Mesenchymal stem cell (in vitro differentiated cells and primary cell): ENCODE data around the gene EDN3.

Experiments
- DNase-seq: peaks from one replicate; pipeline ENCODE4 v3.0.0-alpha.2; 2013
- H2AFZ ChIP-seq: one replicate; pipeline ENCODE4 v1.6.1; 2013; ENCODE audit warnings: low read depth, mild to moderate bottlenecking, control low read depth, inconsistent platforms, low read length, moderate library complexity
- H2AK5ac ChIP-seq: 2 replicates; pipeline ENCODE4 v1.6.1; 2013; ENCODE audit warnings: low read length, moderate library complexity, mild to moderate bottlenecking, inconsistent platforms; ENCODE audit not compliant: severe bottlenecking
- H2BK120ac ChIP-seq: one replicate; pipeline ENCODE4 v1.6.1; 2013; ENCODE audit warnings: low read depth, mild to moderate bottlenecking, inconsistent platforms, low read length, moderate library complexity
- H2BK12ac ChIP-seq, 2 experiments: one replicate each; pipeline ENCODE4 v1.6.1; 2013; ENCODE audit warnings: inconsistent platforms in 2 of 2, low read length in 2 of 2, mild to moderate bottlenecking in 2 of 2, moderate library complexity in 2 of 2, control low read depth in 1 of 2
- H2BK15ac ChIP-seq: one replicate; pipeline ENCODE4 v1.6.1; 2013; ENCODE audit warnings: mild to moderate bottlenecking, low read depth, inconsistent platforms; ENCODE audit not compliant: poor library complexity, severe bottlenecking
- H2BK5ac ChIP-seq: 2 replicates; pipeline ENCODE4 v1.6.1; 2013; ENCODE audit warnings: low read depth, mild to moderate bottlenecking, low read length, control low read depth, inconsistent platforms; ENCODE audit not compliant: poor library complexity, severe bottlenecking
- H3K14ac ChIP-seq, 2 experiments: one replicate each; pipeline ENCODE4 v1.6.1; 2013; ENCODE audit warnings: inconsistent platforms in 2 of 2, low read length in 2 of 2, control low read depth in 1 of 2, mild to moderate bottlenecking in 1 of 2, moderate library complexity in 1 of 2
- H3K18ac ChIP-seq, 2 experiments: one replicate each; pipeline ENCODE4 v1.6.1; 2013; ENCODE audit warnings: inconsistent platforms in 2 of 2, low read length in 2 of 2, control low read depth in 1 of 2, low read depth in 1 of 2, mild to moderate bottlenecking in 1 of 2
- H3K23ac ChIP-seq, 2 experiments: one replicate each; pipeline ENCODE4 v1.6.1; 2013; ENCODE audit warnings: inconsistent platforms in 2 of 2, low read length in 2 of 2, mild to moderate bottlenecking in 2 of 2, moderate library complexity in 2 of 2, control low read depth in 1 of 2
- H3K27ac ChIP-seq: 2 replicates; pipeline ENCODE4 v1.5.1; 2013; ENCODE audit warnings: mild to moderate bottlenecking, moderate library complexity, low read length, control low read depth, inconsistent platforms; ENCODE audit not compliant: poor library complexity, severe bottlenecking
- H3K27me3 ChIP-seq, 2 experiments: 2 replicates each; pipeline versions ENCODE4 v1.6.1 to v1.7.0; 2013; ENCODE audit warnings: low read length in 2 of 2, mild to moderate bottlenecking in 2 of 2, moderate library complexity in 2 of 2, control low read depth in 1 of 2, inconsistent platforms in 1 of 2; ENCODE audit not compliant: control insufficient read depth in 1 of 2, insufficient read depth in 1 of 2
- H3K36me3 ChIP-seq, 2 experiments: 2 replicates each; pipeline versions ENCODE4 v1.6.1 to v1.7.0; 2013; ENCODE audit warnings: low read length in 2 of 2, control low read depth in 1 of 2, inconsistent platforms in 1 of 2, low read depth in 1 of 2, mild to moderate bottlenecking in 1 of 2; ENCODE audit not compliant: insufficient read depth in 2 of 2, control insufficient read depth in 1 of 2
- H3K4ac ChIP-seq, 2 experiments: one replicate each; pipeline ENCODE4 v1.6.1; 2013; ENCODE audit warnings: inconsistent platforms in 2 of 2, low read length in 2 of 2, mild to moderate bottlenecking in 2 of 2, moderate library complexity in 2 of 2, control low read depth in 1 of 2, low read depth in 1 of 2
- H3K4me1 ChIP-seq: 2 replicates; pipeline ENCODE4 v1.6.1; 2013; ENCODE audit warnings: low read depth, low read length, control low read depth; ENCODE audit not compliant: control insufficient read depth, insufficient read depth
- H3K4me2 ChIP-seq: 2 replicates; pipeline ENCODE4 v1.6.1; 2013; ENCODE audit warnings: low read length, mild to moderate bottlenecking, inconsistent platforms; ENCODE audit not compliant: poor library complexity, severe bottlenecking
- H3K4me3 ChIP-seq, 2 experiments: 2 replicates each; pipeline versions ENCODE4 v1.5.1 to v1.7.0; 2013; ENCODE audit warnings: low read length in 2 of 2, mild to moderate bottlenecking in 2 of 2, control low read depth in 1 of 2, low read depth in 1 of 2; ENCODE audit not compliant: insufficient read depth in 1 of 2
- H3K79me1 ChIP-seq: replicated peaks from 2 replicates; pipeline ENCODE4 v1.6.1; 2013; ENCODE audit warnings: mild to moderate bottlenecking, control low read depth, low read length, inconsistent platforms; ENCODE audit not compliant: poor library complexity, severe bottlenecking
- H3K9ac ChIP-seq: 2 replicates; pipeline ENCODE4 v1.7.0; 2013; ENCODE audit warnings: mild to moderate bottlenecking, low read length, moderate library complexity
- H3K9me3 ChIP-seq: 2 replicates; pipeline ENCODE4 v1.7.0; 2013; ENCODE audit warnings: mild to moderate bottlenecking, low read length; ENCODE audit not compliant: control insufficient read depth
- H4K8ac ChIP-seq: one replicate; pipeline ENCODE4 v1.6.1; 2013; ENCODE audit warnings: inconsistent platforms, mild to moderate bottlenecking, low read length, moderate library complexity
- H4K91ac ChIP-seq: one replicate; pipeline ENCODE4 v1.6.1; 2013; ENCODE audit warnings: mild to moderate bottlenecking, low read length, inconsistent platforms
- WGBS: methylation state at CpG from one replicate; pipeline ENCODE4 v1.1.7; 2013; ENCODE audit warnings: mixed read lengths; 5-methylcytosine and 5-hydroxymethylcytosine counted together

The EDN3 gene

DNA sequence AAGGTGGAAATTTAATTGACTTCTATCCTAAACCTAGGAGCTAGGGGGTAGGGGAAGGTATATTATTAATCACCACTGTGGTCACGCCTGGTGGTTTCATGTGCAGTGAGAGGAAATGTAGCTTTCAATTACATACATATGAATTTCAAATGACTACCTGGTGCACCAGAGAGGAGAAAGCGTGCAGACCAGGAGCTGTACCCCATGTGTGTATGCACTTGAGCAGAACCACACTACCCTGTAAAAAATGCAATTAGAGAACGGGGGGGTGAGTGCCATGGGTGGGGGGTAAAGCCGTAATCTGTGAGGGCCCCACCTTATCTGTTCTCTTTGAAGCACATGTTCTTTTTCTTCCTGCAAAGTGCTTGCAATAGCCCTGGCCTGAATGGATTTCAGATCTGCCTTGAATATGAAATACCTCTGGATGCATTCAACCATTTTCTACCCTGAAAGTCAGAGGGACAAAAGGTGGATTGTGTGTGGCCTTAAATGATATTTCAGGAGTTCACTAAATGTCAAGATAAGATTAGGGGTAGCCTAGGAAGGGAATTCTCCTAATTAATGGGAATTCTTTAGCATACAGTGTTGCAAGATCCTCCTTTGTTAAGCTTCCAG lies 30.9 kb upstream of the EDN3 start:
- H2AK5ac ChIP-seq = no peak overlapping the region
- no peak overlapping the region for H4K8ac ChIP-seq
- H3K4me2 ChIP-seq = no peak overlapping the region
- H3K27ac ChIP-seq = no peak overlapping the region
- DNase-seq = no peak
- no peak overlapping the region for H3K23ac ChIP-seq
- H3K79me1 ChIP-seq = no peaks in the 10 kb centered on the region
- peaks cover 0 to 41% of the 10 kb centered on the region in 2 experiments for H3K27me3 ChIP-seq
- no peak overlapping the region for H2AFZ ChIP-seq
- H3K9ac ChIP-seq = no peak overlapping the region
- H2BK15ac ChIP-seq = no peak overlapping the region
- no peak overlapping the region for H3K14ac ChIP-seq
- H2BK5ac ChIP-seq = no peak overlapping the region
- H3K4ac ChIP-seq = no peak overlapping the region
- H3K18ac ChIP-seq = no peak overlapping the region
- no peaks in the 10 kb centered on the region for H3K36me3 ChIP-seq
- H4K91ac ChIP-seq = no peak overlapping the region
- no peak overlapping the region for H2BK120ac ChIP-seq
- no peak overlapping the region for H3K4me3 ChIP-seq
- no peaks in the 10 kb centered on the region for H3K4me1 ChIP-seq
- no peak overlapping the region for H2BK12ac ChIP-seq
- no peaks in the 10 kb centered on the region for H3K9me3 ChIP-seq
- WGBS = 55% methylated on average over 2 of the region's 4 CpGs

DNA sequence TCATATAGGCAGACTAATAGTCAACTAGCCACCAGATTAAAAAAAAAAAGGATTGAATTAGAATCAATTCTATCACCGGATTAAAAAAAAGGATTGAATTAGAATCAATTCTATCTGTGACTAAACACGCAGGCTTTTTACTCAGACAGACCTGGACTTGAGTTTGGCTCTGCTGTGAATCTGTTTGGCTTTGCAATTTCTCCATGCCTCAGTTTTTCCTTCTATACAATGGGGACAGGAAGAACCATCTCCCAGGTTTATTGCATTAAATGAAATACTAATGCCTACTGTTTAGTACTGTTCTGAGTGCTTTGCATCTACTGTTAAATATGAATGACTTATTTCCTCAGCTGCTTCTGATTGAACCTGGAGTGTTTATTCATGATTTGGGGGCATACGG lies 30.0 kb upstream of the EDN3 start:
- Histone ChIP-seq H2BK120ac (no peak overlapping the region), H3K36me3 (no peaks in the 10 kb centered on the region), H2AFZ (no peak overlapping the region), H2BK15ac (no peak overlapping the region), H3K4ac (no peak overlapping the region), H4K91ac (no peak overlapping the region), H2BK5ac (no peak overlapping the region), H3K4me1 (no peaks in the 10 kb centered on the region), H3K18ac (no peak overlapping the region), H3K23ac (no peak overlapping the region), H3K27me3 (peaks cover 0 to 44% of the 10 kb centered on the region in 2 experiments), H2BK12ac (no peak overlapping the region), H4K8ac (no peak overlapping the region), H2AK5ac (no peak overlapping the region), H3K4me2 (no peak overlapping the region), H3K9ac (no peak overlapping the region), H3K9me3 (no peaks in the 10 kb centered on the region), H3K14ac (no peak overlapping the region), H3K4me3 (no peak overlapping the region), H3K27ac (no peak overlapping the region), H3K79me1 (no peaks in the 10 kb centered on the region)
- WGBS = 81% methylated on average over 3 of the region's 3 CpGs
- no peak for DNase-seq

DNA sequence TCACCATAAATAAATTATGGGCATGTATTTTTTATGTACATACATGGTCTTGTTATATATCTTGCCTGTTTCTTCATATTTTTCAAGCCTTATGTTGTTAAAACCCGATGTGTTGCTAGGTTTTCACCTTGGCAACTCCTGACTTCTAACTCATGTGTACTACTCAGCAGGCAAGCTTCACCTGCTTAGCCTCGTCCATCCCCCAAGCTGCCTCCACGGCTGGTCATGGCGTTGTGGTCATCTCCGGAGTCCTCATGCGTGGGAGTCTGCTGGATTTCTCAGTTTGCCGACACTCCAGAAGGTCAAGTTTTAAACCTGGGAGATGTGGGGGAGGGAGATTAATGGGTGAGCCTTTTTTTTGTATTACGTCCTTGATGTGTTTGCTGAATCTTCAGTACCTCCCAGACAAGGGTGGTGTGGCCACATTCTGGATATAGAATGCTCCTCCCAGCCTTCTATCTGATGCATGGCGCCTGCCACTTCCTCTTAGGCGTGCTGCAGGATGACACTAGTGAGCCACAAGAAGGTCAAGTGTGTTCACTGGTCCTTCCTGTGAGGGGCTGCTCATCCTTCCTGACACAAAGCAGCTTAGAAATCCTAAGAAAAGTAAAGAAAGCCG lies 26.6 kb upstream of the EDN3 start:
- Histone ChIP-seq H2BK120ac (no peak overlapping the region), H3K4me1 (no peaks in the 10 kb centered on the region), H3K23ac (no peak overlapping the region), H3K14ac (no peak overlapping the region), H3K27me3 (peaks cover 0 to 44% of the 10 kb centered on the region in 2 experiments), H3K4ac (no peak overlapping the region), H3K36me3 (no peaks in the 10 kb centered on the region), H4K91ac (no peak overlapping the region), H2BK15ac (no peak overlapping the region), H3K9ac (no peak overlapping the region), H2AFZ (no peak overlapping the region), H3K9me3 (no peaks in the 10 kb centered on the region), H2BK12ac (no peak overlapping the region), H3K27ac (no peak overlapping the region), H3K79me1 (no peaks in the 10 kb centered on the region), H4K8ac (no peak overlapping the region), H3K4me2 (no peak overlapping the region), H2AK5ac (no peak overlapping the region), H3K4me3 (no peak overlapping the region), H3K18ac (no peak overlapping the region), H2BK5ac (no peak overlapping the region)
- no peak for DNase-seq
- 56% methylated on average over 11 of the region's 11 CpGs for WGBS

DNA sequence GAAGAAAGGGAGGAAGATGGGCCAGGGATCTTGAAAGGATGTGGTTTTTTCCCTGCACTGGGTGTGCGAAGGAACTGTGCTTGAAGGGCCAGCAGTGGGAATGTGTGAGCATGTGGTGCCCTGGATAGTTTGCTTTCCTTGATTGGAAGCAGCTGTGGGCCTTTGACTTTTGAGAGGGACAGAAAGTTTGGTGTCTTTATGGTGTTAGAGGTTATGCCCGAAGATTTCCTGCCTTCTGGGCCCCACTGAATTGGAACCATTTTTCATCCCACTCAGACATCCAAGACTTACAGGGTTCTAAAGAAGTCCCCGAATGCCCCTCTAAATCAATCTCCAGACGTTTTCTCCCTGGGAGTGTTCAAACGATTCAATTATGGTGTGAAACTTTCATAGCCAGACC lies 23.5 kb upstream of the EDN3 start:
- H3K23ac ChIP-seq = no peak overlapping the region
- H2BK120ac ChIP-seq = no peak overlapping the region
- H2AFZ ChIP-seq = no peak overlapping the region
- H4K8ac ChIP-seq = no peak overlapping the region
- DNase-seq = no peak
- H3K79me1 ChIP-seq = no peaks in the 10 kb centered on the region
- no peak overlapping the region for H3K9ac ChIP-seq
- no peak overlapping the region for H3K4ac ChIP-seq
- no peak overlapping the region for H3K14ac ChIP-seq
- no peak overlapping the region for H3K4me2 ChIP-seq
- H2BK12ac ChIP-seq = no peak overlapping the region
- H3K27me3 ChIP-seq = peaks cover 0 to 28% of the 10 kb centered on the region in 2 experiments
- H2BK15ac ChIP-seq = no peak overlapping the region
- no peak overlapping the region for H3K18ac ChIP-seq
- no peak overlapping the region for H4K91ac ChIP-seq
- no peak overlapping the region for H3K4me3 ChIP-seq
- no peak overlapping the region for H3K27ac ChIP-seq
- WGBS = 29% methylated on average over 5 of the region's 5 CpGs
- H3K4me1 ChIP-seq = no peaks in the 10 kb centered on the region
- H3K9me3 ChIP-seq = no peaks in the 10 kb centered on the region
- H2BK5ac ChIP-seq = no peak overlapping the region
- H2AK5ac ChIP-seq = no peak overlapping the region
- no peaks in the 10 kb centered on the region for H3K36me3 ChIP-seq
